HepG2 (cell line): ENCODE measurements around the gene TTBK1. TPM values are rescaled to one million over a fixed set of nuclear protein-coding genes. Genes with fewer than 3 reads are reported as not detected.

Source experiments
- CEBPZ ChIP-seq: IDR thresholded peaks from 2 replicates; pipeline ENCODE4 v1.6.1; 2012; ENCODE audit warnings: low read length, improper control_type of control experiment
- FOXK2 ChIP-seq: fragments of 450-650 bp; IDR thresholded peaks from 2 replicates; pipeline ENCODE4 v1.6.1; 2016
- HMGXB3 ChIP-seq: sonication (generic); formaldehyde crosslinking; IDR thresholded peaks from 2 replicates; pipeline ENCODE4 v1.4.0; 2020; ENCODE audit warnings: missing genetic modification reagents, borderline replicate concordance
- MTA1 ChIP-seq: sonication (generic); formaldehyde crosslinking; IDR thresholded peaks from 2 replicates; pipeline ENCODE4 v1.4.0; 2020; ENCODE audit warnings: missing genetic modification reagents, mild to moderate bottlenecking, borderline replicate concordance
- NR2F1 ChIP-seq, 2 experiments: fragments of 450-650 bp in 1 of 2; formaldehyde crosslinking in 1 of 2; IDR thresholded peaks; 2 replicates each; pipeline versions ENCODE4 v1.5.0 to v1.6.1; 2016 to 2020; ENCODE audit warnings: mild to moderate bottlenecking in 1 of 2, missing compliant biosample characterization in 1 of 2, missing genetic modification reagents in 1 of 2, moderate library complexity in 1 of 2
- SKI ChIP-seq: fragments of 450-650 bp; IDR thresholded peaks from one replicate; pipeline ENCODE4 v1.6.1; 2018; ENCODE audit warnings: mild to moderate bottlenecking; ENCODE audit not compliant: partially characterized antibody
- SP1 ChIP-seq, 2 experiments: fragments of 450-650 bp in 1 of 2; sonication (generic) in 1 of 2; formaldehyde crosslinking in 1 of 2; IDR thresholded peaks; 2 replicates each; pipeline versions ENCODE4 v1.4.0 to v1.6.1; 2016 to 2020; ENCODE audit warnings: missing genetic modification reagents in 1 of 2
- TBX2 ChIP-seq: sonication (generic); formaldehyde crosslinking; IDR thresholded peaks from 2 replicates; pipeline ENCODE4 v1.5.0; 2020; ENCODE audit warnings: missing genetic modification reagents, mild to moderate bottlenecking, borderline replicate concordance
- ZBTB21 ChIP-seq: sonication (generic); formaldehyde crosslinking; IDR thresholded peaks from 2 replicates; pipeline ENCODE4 v1.4.0; 2020; ENCODE audit warnings: missing genetic modification reagents
- ZNF225 ChIP-seq: sonication (generic); formaldehyde crosslinking; IDR thresholded peaks from 2 replicates; pipeline ENCODE4 v1.4.0; 2020; ENCODE audit warnings: mild to moderate bottlenecking, missing genetic modification reagents
- ZNF333 ChIP-seq: sonication (generic); formaldehyde crosslinking; IDR thresholded peaks from 2 replicates; pipeline ENCODE4 v1.4.0; 2020; ENCODE audit warnings: mild to moderate bottlenecking, missing genetic modification reagents, borderline replicate concordance
- ZNF607 ChIP-seq: sonication (generic); formaldehyde crosslinking; IDR thresholded peaks from 2 replicates; pipeline ENCODE4 v1.5.1; 2020; ENCODE audit warnings: missing genetic modification reagents, mild to moderate bottlenecking, borderline replicate concordance
- ZNF746 ChIP-seq: sonication (generic); formaldehyde crosslinking; IDR thresholded peaks from 2 replicates; pipeline ENCODE4 v1.8.0; 2022; ENCODE audit warnings: mild to moderate bottlenecking, missing genetic modification reagents
- ZNF768 ChIP-seq: sonication (generic); formaldehyde crosslinking; IDR thresholded peaks from 2 replicates; pipeline ENCODE4 v1.4.0; 2020; ENCODE audit warnings: missing genetic modification reagents
- polyA plus RNA-seq, 8 experiments: library from polyadenylated mRNA; depleted of rRNA in 3 of 8; stranded (reverse) in 7 of 8; unstranded in 1 of 8; fragments of >200 nt; fragmentation: Illumina TruSeq in 4 of 8; extraction: Trizol in 4 of 8; gene quantifications; 2 replicates each; pipeline versions ENCODE4 v1.2.1 to v1.2.3, GENCODE V29; 2011 to 2016; ENCODE audit warnings: low read depth in 4 of 8, missing spikeins in 1 of 8, mixed read lengths in 1 of 8; ENCODE audit not compliant: insufficient read depth in 1 of 8
- total RNA-seq, 5 experiments: library from RNA; depleted of rRNA; stranded (reverse); fragments of >200 nt; fragmentation: Illumina TruSeq; extraction: Trizol; gene quantifications; 2 replicates each; pipeline ENCODE4 v1.2.3, GENCODE V29; 2016; ENCODE audit warnings: low read depth in 1 of 5
- TF ChIP-seq, protein P1 (sequence below): sonication (generic); formaldehyde crosslinking; IDR thresholded peaks from 2 replicates; pipeline ENCODE4 v1.4.0; 2020; ENCODE audit warnings: low read depth, mild to moderate bottlenecking, missing genetic modification reagents
- TF ChIP-seq, protein P2 (sequence below): sonication (generic); formaldehyde crosslinking; conservative IDR thresholded peaks from 2 replicates; pipeline ENCODE4 v1.8.1; 2023; ENCODE audit warnings: missing genetic modification reagents
- TF ChIP-seq, protein P3 (sequence below): sonication (generic); formaldehyde crosslinking; IDR thresholded peaks from 2 replicates; pipeline ENCODE4 v1.4.0; 2020; ENCODE audit warnings: low read depth, mild to moderate bottlenecking, missing genetic modification reagents

TTBK1 gene
- total and polyA plus RNA-seq, 2 of the 13 experiments (the other 11 are each of a cell fraction or from before 2014, with no cell fraction given), result 0.24 to 0.33 TPM

GRCh38 chr6:43286980-43287716 is 43.9 kb downstream of the TTBK1 start (continued):
- TF ChIP-seq, protein P1, sequence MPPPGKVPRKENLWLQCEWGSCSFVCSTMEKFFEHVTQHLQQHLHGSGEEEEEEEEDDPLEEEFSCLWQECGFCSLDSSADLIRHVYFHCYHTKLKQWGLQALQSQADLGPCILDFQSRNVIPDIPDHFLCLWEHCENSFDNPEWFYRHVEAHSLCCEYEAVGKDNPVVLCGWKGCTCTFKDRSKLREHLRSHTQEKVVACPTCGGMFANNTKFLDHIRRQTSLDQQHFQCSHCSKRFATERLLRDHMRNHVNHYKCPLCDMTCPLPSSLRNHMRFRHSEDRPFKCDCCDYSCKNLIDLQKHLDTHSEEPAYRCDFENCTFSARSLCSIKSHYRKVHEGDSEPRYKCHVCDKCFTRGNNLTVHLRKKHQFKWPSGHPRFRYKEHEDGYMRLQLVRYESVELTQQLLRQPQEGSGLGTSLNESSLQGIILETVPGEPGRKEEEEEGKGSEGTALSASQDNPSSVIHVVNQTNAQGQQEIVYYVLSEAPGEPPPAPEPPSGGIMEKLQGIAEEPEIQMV (CRISPR knock-in tag), result 0 out of 2 replicates have a peak, but pooled peaks have one; percentile 29
- TF ChIP-seq CEBPZ (no peak), TBX2 (CRISPR knock-in tag) (peak; percentile 39), ZBTB21 (CRISPR knock-in tag) (no peak; the same call in 1 of the 2 replicates), MTA1 (CRISPR knock-in tag) (no peak; the same call in 1 of the 2 replicates), SKI (no peak), ZNF225 (no peak; the same call in 1 of the 2 replicates), SP1 (IDR thresholded peaks at IDR 0.05) (no peak), SP1 (CRISPR knock-in tag; IDR thresholded peaks at IDR 0.05) (no peak), ZNF333 (peak; percentile 65; the same call in 1 of the 2 replicates), FOXK2 (no peak), ZNF607 (CRISPR knock-in tag) (no peak), ZNF768 (CRISPR knock-in tag) (peak; percentile 19; the same call in 1 of the 2 replicates), HMGXB3 (CRISPR knock-in tag) (no peak), ZNF746 (CRISPR knock-in tag) (no peak), NR2F1 (CRISPR knock-in tag; IDR thresholded peaks at IDR 0.05) (peak in 1 of 2 experiments; percentile 64; a peak in 1 of 4 replicates)
- TF ChIP-seq, protein P2, sequence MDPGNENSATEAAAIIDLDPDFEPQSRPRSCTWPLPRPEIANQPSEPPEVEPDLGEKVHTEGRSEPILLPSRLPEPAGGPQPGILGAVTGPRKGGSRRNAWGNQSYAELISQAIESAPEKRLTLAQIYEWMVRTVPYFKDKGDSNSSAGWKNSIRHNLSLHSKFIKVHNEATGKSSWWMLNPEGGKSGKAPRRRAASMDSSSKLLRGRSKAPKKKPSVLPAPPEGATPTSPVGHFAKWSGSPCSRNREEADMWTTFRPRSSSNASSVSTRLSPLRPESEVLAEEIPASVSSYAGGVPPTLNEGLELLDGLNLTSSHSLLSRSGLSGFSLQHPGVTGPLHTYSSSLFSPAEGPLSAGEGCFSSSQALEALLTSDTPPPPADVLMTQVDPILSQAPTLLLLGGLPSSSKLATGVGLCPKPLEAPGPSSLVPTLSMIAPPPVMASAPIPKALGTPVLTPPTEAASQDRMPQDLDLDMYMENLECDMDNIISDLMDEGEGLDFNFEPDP (CRISPR knock-in tag), result no peak
- TF ChIP-seq, protein P3, sequence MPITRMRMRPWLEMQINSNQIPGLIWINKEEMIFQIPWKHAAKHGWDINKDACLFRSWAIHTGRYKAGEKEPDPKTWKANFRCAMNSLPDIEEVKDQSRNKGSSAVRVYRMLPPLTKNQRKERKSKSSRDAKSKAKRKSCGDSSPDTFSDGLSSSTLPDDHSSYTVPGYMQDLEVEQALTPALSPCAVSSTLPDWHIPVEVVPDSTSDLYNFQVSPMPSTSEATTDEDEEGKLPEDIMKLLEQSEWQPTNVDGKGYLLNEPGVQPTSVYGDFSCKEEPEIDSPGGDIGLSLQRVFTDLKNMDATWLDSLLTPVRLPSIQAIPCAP (CRISPR knock-in tag), result no peak
